ENCODE measurements around the gene PIM1.
"Not testable (repeated sequence)": the region's sequence is repeated elsewhere in the genome, so short reads cannot be mapped to it uniquely, and the experiment has no call there.

Gene PIM1

GRCh38 chr6:37182736-37183590, 13.0 kb downstream of the PIM1 start:
- Mint-ChIP-seq H3K27me3 (ENCODE audit: low read depth, poor library complexity) (peaks cover 9% of the 10 kb centered on the region), H3K36me3 (ENCODE audit: low read depth) (no peaks in the 10 kb centered on the region)
- TF ChIP-seq CTCF (IDR thresholded peaks at IDR 0.05), result no peak

GRCh38 chr6:37185949-37186720, 16.2 kb downstream of the PIM1 start:
- H3K4me3 Mint-ChIP-seq; DNase-seq; H3K4me1 Mint-ChIP-seq; H3K36me3 Mint-ChIP-seq (ENCODE audit: low read depth); H3K9me3 Mint-ChIP-seq; H3K27me3 Mint-ChIP-seq (ENCODE audit: low read depth, poor library complexity); H3K27ac Mint-ChIP-seq: not testable (repeated sequence)

More at GRCh38 chr6:37182736-37183590, 13.0 kb downstream of the PIM1 start:
- Mint-ChIP-seq H3K4me1 (no peaks in the 10 kb centered on the region), H3K27ac (no peak overlapping the region), H3K9me3 (peaks cover 9% of the 10 kb centered on the region), H3K4me3 (no peak overlapping the region)
- no peak for DNase-seq

GRCh38 chr6:37187321-37188022, 17.5 kb downstream of the PIM1 start:
- no peak overlapping the region for H3K27ac Mint-ChIP-seq
- no peaks in the 10 kb centered on the region for H3K36me3 Mint-ChIP-seq (ENCODE audit: low read depth)
- no peak overlapping the region for H3K4me3 Mint-ChIP-seq
- H3K27me3 Mint-ChIP-seq (ENCODE audit: low read depth, poor library complexity), result peaks cover 3% of the 10 kb centered on the region
- no peak for DNase-seq
- H3K4me1 Mint-ChIP-seq, result peaks cover 2% of the 10 kb centered on the region
- H3K9me3 Mint-ChIP-seq, result peaks cover 9% of the 10 kb centered on the region
- TF ChIP-seq CTCF (IDR thresholded peaks at IDR 0.05), result no peak

- Mint-ChIP-seq H3K4me1 (peaks cover 10% of the 10 kb centered on the region), H3K36me3 (ENCODE audit: low read depth) (no peaks in the 10 kb centered on the region), H3K27me3 (ENCODE audit: low read depth, poor library complexity) (peaks cover 4% of the 10 kb centered on the region), H3K4me3 (no peak overlapping the region), H3K27ac (no peak overlapping the region), H3K9me3 (peaks cover 9% of the 10 kb centered on the region)
- no peak for TF ChIP-seq CTCF (IDR thresholded peaks at IDR 0.05)
- DNase-seq, result no peak
Measured at GRCh38 chr6:37188962-37189510, 19.1 kb downstream of the PIM1 start.

- Mint-ChIP-seq H3K4me1 (peaks cover 10% of the 10 kb centered on the region), H3K9me3 (peaks cover 9% of the 10 kb centered on the region), H3K27ac (no peak overlapping the region), H3K36me3 (ENCODE audit: low read depth) (no peaks in the 10 kb centered on the region), H3K4me3 (no peak overlapping the region), H3K27me3 (ENCODE audit: low read depth, poor library complexity) (peaks cover 6% of the 10 kb centered on the region)
- no peak for DNase-seq
- TF ChIP-seq CTCF (IDR thresholded peaks at IDR 0.05), result no peak
Measured at GRCh38 chr6:37190159-37190535, 20.2 kb downstream of the PIM1 start.

GRCh38 chr6:37192666-37193065, 22.7 kb downstream of the PIM1 start:
- no peak for TF ChIP-seq CTCF (IDR thresholded peaks at IDR 0.05)
- Mint-ChIP-seq H3K27me3 (ENCODE audit: low read depth, poor library complexity) (peaks cover 3% of the 10 kb centered on the region), H3K36me3 (ENCODE audit: low read depth) (no peaks in the 10 kb centered on the region), H3K4me1 (peaks cover 10% of the 10 kb centered on the region), H3K4me3 (no peak overlapping the region), H3K27ac (no peak overlapping the region), H3K9me3 (peaks cover 10% of the 10 kb centered on the region)
- DNase-seq, result no peak

- H3K36me3 Mint-ChIP-seq (ENCODE audit: low read depth); DNase-seq; H3K27ac Mint-ChIP-seq; H3K4me3 Mint-ChIP-seq; H3K27me3 Mint-ChIP-seq (ENCODE audit: low read depth, poor library complexity): not testable (repeated sequence)
- H3K9me3 Mint-ChIP-seq, result peaks cover 13% of the 10 kb centered on the region
- peaks cover 10% of the 10 kb centered on the region for H3K4me1 Mint-ChIP-seq
Measured at GRCh38 chr6:37194886-37195285, 24.9 kb downstream of the PIM1 start.

GRCh38 chr6:37196451-37196850, 26.5 kb downstream of the PIM1 start:
- peaks cover 19% of the 10 kb centered on the region for H3K4me1 Mint-ChIP-seq
- DNase-seq; H3K4me3 Mint-ChIP-seq; H3K27me3 Mint-ChIP-seq (ENCODE audit: low read depth, poor library complexity); H3K36me3 Mint-ChIP-seq (ENCODE audit: low read depth); H3K27ac Mint-ChIP-seq: not testable (repeated sequence)
- H3K9me3 Mint-ChIP-seq, result peaks cover 13% of the 10 kb centered on the region

Measured in nephron progenitor cell (in vitro differentiated cells).